Measurements from ENCODE around the gene CEP89. TPM values are rescaled to one million over a fixed set of nuclear protein-coding genes. Genes with fewer than 3 reads are reported as not detected.
"Not testable (repeated sequence)": the region's sequence is repeated elsewhere in the genome, so short reads cannot be mapped to it uniquely, and the experiment has no call there.

Gene CEP89
- total RNA-seq, 4 donors from 2014 or later, result 11.7 to 22.5 (median 17.5) TPM

DNA sequence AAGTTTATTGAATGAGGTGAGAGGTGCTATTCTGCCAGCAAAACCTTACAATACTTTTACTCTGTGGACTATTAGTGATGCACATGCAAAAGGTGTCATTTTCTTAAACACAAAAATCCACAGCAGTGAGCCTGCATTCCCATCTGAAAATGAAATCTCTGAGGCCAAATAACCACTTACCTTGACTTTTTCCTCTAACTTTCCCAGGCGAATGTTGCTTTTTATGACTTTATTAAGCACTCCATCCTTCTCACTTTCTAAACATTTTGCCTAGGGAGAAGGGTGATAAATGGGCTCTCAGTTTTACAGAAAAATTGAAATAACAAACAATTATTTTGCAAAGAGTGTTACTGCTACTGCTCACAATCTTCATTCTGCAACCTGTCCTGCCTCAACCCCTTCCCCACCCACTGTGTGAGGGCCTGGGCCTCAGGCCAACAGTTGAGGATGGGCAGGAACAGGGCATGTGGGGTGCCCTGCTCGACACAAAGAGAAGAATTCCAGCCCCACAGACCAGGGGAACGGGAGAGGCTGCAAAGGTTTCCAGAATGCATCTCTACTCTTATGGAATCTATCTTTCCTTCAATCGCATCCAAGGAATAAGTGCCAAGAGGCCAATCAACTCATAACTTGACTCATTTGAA, 84.1 kb downstream of the CEP89 start:
- 90% methylated on average over 4 of the region's 4 CpGs for WGBS
- no peak for DNase-seq (ENCODE audit: low spot score in 2 of 2)
- H3K27ac ChIP-seq, result no peak overlapping the region
- no peaks in the 10 kb centered on the region for H3K27me3 ChIP-seq
- TF ChIP-seq POLR2AphosphoS5 (IDR thresholded peaks at IDR 0.05) (no peak), POLR2A (IDR thresholded peaks at IDR 0.05) (no peak), EP300 (IDR thresholded peaks at IDR 0.05) (no peak)
- TF ChIP-seq, protein P1, sequence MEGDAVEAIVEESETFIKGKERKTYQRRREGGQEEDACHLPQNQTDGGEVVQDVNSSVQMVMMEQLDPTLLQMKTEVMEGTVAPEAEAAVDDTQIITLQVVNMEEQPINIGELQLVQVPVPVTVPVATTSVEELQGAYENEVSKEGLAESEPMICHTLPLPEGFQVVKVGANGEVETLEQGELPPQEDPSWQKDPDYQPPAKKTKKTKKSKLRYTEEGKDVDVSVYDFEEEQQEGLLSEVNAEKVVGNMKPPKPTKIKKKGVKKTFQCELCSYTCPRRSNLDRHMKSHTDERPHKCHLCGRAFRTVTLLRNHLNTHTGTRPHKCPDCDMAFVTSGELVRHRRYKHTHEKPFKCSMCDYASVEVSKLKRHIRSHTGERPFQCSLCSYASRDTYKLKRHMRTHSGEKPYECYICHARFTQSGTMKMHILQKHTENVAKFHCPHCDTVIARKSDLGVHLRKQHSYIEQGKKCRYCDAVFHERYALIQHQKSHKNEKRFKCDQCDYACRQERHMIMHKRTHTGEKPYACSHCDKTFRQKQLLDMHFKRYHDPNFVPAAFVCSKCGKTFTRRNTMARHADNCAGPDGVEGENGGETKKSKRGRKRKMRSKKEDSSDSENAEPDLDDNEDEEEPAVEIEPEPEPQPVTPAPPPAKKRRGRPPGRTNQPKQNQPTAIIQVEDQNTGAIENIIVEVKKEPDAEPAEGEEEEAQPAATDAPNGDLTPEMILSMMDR (IDR thresholded peaks at IDR 0.05), result no peak
- peaks cover 3% of the 10 kb centered on the region for H3K9me3 ChIP-seq
- H3K36me3 ChIP-seq, result peaks cover 11% of the 10 kb centered on the region
- H3K4me3 ChIP-seq, result no peak overlapping the region
- H3K4me1 ChIP-seq, result no peaks in the 10 kb centered on the region

DNA sequence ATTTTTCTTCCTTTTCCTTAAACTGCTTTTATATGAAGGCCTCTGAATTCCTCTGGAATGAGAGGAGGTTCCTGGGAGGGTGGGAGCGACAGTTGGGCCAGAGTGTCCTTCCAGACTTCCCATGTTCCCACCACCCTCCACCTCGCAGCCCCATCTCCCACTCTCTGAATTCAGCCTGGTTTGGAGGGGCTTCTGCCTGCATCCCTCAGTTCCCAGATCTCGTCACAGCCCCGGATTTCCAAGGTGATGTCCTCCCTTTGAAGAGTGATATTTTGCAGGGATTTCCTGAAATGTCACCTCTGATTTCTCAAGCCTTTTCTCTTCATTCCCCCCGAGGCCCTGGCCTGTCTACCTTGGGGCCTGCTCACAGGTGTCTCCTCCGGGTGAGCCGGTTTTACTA, 85.5 kb downstream of the CEP89 start:
- no peaks in the 10 kb centered on the region for H3K9me3 ChIP-seq
- no peaks in the 10 kb centered on the region for H3K4me1 ChIP-seq
- H3K27ac ChIP-seq, result no peak overlapping the region
- no peak overlapping the region for H3K4me3 ChIP-seq
- H3K36me3 ChIP-seq, result peaks cover 11% of the 10 kb centered on the region
- no peak for DNase-seq (ENCODE audit: low spot score in 2 of 2)
- 78% methylated on average over 7 of the region's 7 CpGs for WGBS
- no peaks in the 10 kb centered on the region for H3K27me3 ChIP-seq
- no peak for TF ChIP-seq POLR2AphosphoS5 (IDR thresholded peaks at IDR 0.05)
- TF ChIP-seq EP300 (IDR thresholded peaks at IDR 0.05), result no peak
- TF ChIP-seq POLR2A (IDR thresholded peaks at IDR 0.05), result no peak
- TF ChIP-seq, protein P1 (IDR thresholded peaks at IDR 0.05), result no peak

DNA sequence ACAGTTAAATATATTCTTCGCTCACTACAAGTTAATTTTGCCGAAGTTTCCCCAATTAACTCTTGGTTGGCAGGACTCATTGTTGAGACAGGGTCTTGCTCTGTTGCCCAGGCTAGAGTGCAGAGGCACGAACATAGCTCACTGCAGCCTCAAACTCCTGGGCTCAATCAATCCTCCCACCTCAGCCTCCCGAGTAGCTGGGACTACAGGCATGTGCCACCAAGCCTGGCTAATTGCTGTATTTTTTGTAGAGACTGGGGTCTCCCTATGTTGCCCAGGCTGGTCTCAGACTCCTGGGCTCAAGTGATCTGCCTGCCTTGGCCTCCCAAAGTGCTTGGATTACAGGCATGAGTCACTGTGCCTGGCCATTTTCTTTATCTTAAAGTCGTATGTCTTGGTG, 86.5 kb downstream of the CEP89 start:
- WGBS, result 94% methylated on average over 5 of the region's 5 CpGs
- H3K36me3 ChIP-seq; H3K4me1 ChIP-seq; H3K4me3 ChIP-seq; H3K27me3 ChIP-seq; H3K27ac ChIP-seq; H3K9me3 ChIP-seq; DNase-seq (ENCODE audit: low spot score in 2 of 2): not testable (repeated sequence)

DNA sequence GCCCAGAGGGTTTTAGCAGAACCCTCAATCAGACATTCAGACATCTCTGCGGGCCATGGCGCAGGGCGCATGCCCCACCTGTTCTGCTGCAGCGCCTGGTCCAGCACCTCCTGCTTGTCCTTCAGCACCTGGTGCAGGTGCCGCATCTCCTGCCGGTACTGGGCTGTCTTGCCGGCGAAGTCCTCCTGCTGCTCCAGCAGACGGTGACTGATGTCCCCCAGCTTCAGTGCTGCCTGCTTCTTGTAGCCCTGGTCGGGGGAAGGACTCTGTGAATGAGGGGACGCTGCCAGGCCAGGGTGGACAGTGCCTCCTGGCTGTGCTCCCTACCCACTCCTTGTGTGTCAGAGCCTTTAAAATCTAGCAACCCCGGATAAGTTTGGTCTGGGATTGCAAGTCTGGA, 90.0 kb downstream of the CEP89 start:
- H3K36me3 ChIP-seq, result peaks cover 24% of the 10 kb centered on the region
- no peak overlapping the region for H3K27ac ChIP-seq
- H3K4me1 ChIP-seq, result no peaks in the 10 kb centered on the region
- H3K9me3 ChIP-seq, result no peaks in the 10 kb centered on the region
- TF ChIP-seq EP300 (IDR thresholded peaks at IDR 0.05) (no peak), POLR2A (IDR thresholded peaks at IDR 0.05) (no peak), POLR2AphosphoS5 (IDR thresholded peaks at IDR 0.05) (no peak)
- TF ChIP-seq, protein P1 (IDR thresholded peaks at IDR 0.05), result no peak
- no peaks in the 10 kb centered on the region for H3K27me3 ChIP-seq
- H3K4me3 ChIP-seq, result no peak overlapping the region
- 93% methylated on average over 12 of the region's 12 CpGs for WGBS
- no peak for DNase-seq (ENCODE audit: low spot score in 2 of 2)

DNA sequence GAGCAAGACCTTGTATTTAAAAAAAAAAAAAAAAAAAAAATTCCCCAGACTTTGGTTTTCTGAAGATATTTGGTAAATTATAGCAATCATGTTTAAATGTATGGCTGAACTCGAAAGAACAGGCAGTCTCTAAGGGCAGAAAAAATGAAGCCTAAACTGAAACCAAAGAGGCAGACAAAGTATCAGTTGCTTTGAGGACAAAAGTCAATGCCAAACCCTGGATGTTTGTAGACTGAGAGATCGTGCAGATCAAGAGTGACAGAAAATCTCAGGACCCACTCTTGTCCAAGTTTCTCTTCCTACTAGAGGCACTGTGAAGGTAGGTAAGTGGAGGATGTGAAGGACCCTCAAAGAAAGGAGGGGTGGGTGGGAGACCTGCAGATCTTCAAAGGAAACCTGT, 91.1 kb downstream of the CEP89 start:
- no peak for DNase-seq (ENCODE audit: low spot score in 2 of 2)
- Histone ChIP-seq H3K27me3 (no peaks in the 10 kb centered on the region), H3K4me3 (no peak overlapping the region), H3K4me1 (no peaks in the 10 kb centered on the region), H3K27ac (no peak overlapping the region), H3K36me3 (peaks cover 24% of the 10 kb centered on the region), H3K9me3 (no peaks in the 10 kb centered on the region)
- WGBS, result 89% methylated on average over 2 of the region's 2 CpGs
- TF ChIP-seq POLR2A (IDR thresholded peaks at IDR 0.05), result no peak

DNA sequence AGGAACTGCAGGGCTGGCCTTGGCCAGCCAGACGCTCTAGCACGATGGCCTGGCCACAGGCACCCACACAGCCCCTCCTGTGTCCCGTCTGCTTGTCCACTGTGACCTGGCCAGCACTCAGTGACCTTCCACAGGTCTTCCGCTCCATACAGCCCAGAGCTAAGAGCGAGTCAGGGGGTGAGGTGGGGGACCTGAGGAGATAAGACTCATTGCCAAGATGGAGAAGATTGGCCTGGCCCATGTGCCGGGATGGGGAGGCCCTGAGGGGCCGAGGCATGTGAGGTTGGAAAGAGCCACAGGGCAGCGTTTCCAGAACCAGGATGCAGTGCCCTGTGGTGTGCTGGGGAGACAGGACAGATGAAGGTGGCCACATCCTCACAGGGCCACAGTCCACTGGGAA, 92.0 kb downstream of the CEP89 start:
- no peak for DNase-seq (ENCODE audit: low spot score in 2 of 2)
- TF ChIP-seq, protein P1 (IDR thresholded peaks at IDR 0.05), result no peak
- TF ChIP-seq EP300 (IDR thresholded peaks at IDR 0.05), result no peak
- TF ChIP-seq POLR2A (IDR thresholded peaks at IDR 0.05), result no peak
- TF ChIP-seq POLR2AphosphoS5 (IDR thresholded peaks at IDR 0.05), result no peak
- Histone ChIP-seq H3K27me3 (no peaks in the 10 kb centered on the region), H3K4me3 (no peak overlapping the region), H3K9me3 (no peaks in the 10 kb centered on the region), H3K36me3 (peaks cover 24% of the 10 kb centered on the region), H3K27ac (no peak overlapping the region), H3K4me1 (no peaks in the 10 kb centered on the region)
- WGBS, result 88% methylated on average over 6 of the region's 8 CpGs
